ENCODE results near the gene UBE2H. TPM values are rescaled to one million over a fixed set of nuclear protein-coding genes. Genes with fewer than 3 reads are reported as not detected.
A peak's percentile ranks its signal among the peaks of the same experiment; 100 is the strongest.

The UBE2H gene
- total and polyA plus RNA-seq, 8 donors: 19.2 to 150 (median 49.0) TPM

DNA sequence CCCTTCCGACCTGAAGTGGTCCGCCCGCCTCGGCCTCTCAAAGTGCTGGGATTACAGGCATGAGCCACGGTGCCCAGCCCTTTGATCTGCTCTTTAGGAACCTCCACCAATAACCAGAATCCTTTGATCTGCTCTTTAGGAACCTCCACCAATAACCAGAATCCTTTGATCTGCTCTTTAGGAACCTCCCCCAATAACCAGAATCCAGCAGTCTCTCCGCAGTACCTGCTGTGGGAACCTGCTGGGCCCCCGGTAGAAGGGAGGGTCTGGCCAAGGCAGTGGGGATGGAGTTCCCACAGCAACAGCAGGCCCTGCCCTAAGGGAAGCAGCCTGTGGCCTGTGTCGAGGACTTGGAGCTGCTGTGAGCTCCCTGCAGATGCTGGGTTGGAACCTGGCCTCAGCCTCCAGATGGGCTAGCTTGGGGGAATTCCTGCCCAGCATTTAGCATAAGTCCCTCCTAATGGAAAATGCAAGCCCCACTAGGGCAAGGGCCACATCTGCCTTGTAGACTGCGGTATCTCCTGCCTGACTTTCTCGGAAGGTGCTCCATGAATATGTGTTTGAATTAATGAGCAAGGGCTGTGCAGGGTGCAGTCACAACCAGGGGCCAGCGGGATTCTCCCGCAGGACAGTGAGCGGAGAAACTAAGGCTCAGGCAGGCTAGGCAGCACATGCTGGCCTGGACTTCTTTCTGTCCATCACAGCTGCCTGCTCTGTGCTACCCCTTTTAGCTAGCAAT is 165.8 kb downstream of the UBE2H start:
- Histone ChIP-seq H3K9me3 (no peaks in the 10 kb centered on the region), H3K4me1 (peaks cover 31 to 41% (median 37%) of the 10 kb centered on the region in 4 donors), H3K27me3 (peaks cover 27 to 83% (median 54%) of the 10 kb centered on the region in 3 donors), H3K4me3 (no peak overlapping the region), H3K36me3 (no peaks in the 10 kb centered on the region), H3K27ac (no peak overlapping the region)
- WGBS, 5 donors: 48 to 61% (median 52%) methylated on average over 12 to 13 of the region's 13 CpGs
- TF ChIP-seq, protein P1, sequence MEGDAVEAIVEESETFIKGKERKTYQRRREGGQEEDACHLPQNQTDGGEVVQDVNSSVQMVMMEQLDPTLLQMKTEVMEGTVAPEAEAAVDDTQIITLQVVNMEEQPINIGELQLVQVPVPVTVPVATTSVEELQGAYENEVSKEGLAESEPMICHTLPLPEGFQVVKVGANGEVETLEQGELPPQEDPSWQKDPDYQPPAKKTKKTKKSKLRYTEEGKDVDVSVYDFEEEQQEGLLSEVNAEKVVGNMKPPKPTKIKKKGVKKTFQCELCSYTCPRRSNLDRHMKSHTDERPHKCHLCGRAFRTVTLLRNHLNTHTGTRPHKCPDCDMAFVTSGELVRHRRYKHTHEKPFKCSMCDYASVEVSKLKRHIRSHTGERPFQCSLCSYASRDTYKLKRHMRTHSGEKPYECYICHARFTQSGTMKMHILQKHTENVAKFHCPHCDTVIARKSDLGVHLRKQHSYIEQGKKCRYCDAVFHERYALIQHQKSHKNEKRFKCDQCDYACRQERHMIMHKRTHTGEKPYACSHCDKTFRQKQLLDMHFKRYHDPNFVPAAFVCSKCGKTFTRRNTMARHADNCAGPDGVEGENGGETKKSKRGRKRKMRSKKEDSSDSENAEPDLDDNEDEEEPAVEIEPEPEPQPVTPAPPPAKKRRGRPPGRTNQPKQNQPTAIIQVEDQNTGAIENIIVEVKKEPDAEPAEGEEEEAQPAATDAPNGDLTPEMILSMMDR (IDR thresholded peaks at IDR 0.05): no peak
- no peak for DNase-seq
- intact Hi-C loops (cut with DNase I; ENCODE audit: low total_unique reads): no loop called here

DNA sequence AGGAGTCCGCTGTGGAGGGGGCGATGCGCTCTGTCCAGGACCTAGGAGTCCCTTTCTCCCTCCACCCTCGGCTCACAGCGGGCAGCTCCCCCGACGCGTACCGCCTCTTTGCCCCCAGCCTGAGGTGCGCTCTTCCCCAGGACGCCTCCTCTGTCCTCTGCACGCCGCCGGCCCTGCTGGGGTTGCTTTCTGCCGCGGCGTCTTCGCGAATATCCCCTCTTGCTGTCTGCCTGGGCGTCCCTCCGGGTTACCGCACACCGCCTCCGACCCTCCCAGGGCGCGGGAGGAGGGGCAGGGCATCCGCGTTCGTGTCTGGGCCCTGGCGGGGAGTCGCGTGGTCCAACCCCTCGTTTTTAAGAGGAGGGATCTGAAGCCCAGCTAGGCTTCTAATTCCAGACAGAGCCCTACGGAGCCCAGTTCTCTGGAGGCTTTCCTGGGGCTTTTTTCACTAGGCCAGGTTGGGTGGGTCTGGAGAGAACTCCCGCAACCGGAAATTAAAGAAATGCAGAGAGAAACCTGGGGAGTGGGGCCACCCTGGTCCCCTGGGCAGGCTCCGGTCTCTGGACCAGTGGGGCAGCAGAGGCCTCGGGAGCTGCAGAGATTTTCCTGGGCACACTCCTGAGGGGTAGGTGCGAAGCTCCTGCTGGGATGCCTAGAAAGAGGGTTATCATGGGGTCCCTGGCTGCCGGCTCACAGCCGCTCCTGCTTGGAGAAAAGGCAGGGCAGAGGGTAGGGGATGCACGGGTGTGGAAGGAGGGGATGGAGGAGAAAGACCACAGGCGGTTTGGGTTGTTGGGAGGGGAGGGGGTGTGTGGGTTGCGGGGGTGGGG is 166.9 kb downstream of the UBE2H start:
- no peaks in the 10 kb centered on the region for H3K9me3 ChIP-seq
- no peaks in the 10 kb centered on the region for H3K36me3 ChIP-seq
- peaks cover 38 to 94% (median 65%) of the 10 kb centered on the region in 3 donors for H3K27me3 ChIP-seq
- DNase-seq: peak in 1 of 2 donors; percentile 30
- peak overlapping the region in 2 of 4 donors; percentile 3 to 27 for H3K4me3 ChIP-seq
- 3 to 9% (median 5%) methylated on average over 27 to 44 of the region's 44 CpGs for WGBS, 5 donors
- no peak for TF ChIP-seq POLR2AphosphoS5 (IDR thresholded peaks at IDR 0.05)
- no peak for TF ChIP-seq POLR2A (IDR thresholded peaks at IDR 0.05)
- TF ChIP-seq, protein P1 (IDR thresholded peaks at IDR 0.05): no peak
- TF ChIP-seq EP300 (IDR thresholded peaks at IDR 0.05): no peak
- H3K4me1 ChIP-seq: peaks cover 42 to 51% (median 48%) of the 10 kb centered on the region in 4 donors
- no peak overlapping the region for H3K27ac ChIP-seq
- intact Hi-C loops (cut with DNase I; ENCODE audit: low total_unique reads): no loop called here

DNA sequence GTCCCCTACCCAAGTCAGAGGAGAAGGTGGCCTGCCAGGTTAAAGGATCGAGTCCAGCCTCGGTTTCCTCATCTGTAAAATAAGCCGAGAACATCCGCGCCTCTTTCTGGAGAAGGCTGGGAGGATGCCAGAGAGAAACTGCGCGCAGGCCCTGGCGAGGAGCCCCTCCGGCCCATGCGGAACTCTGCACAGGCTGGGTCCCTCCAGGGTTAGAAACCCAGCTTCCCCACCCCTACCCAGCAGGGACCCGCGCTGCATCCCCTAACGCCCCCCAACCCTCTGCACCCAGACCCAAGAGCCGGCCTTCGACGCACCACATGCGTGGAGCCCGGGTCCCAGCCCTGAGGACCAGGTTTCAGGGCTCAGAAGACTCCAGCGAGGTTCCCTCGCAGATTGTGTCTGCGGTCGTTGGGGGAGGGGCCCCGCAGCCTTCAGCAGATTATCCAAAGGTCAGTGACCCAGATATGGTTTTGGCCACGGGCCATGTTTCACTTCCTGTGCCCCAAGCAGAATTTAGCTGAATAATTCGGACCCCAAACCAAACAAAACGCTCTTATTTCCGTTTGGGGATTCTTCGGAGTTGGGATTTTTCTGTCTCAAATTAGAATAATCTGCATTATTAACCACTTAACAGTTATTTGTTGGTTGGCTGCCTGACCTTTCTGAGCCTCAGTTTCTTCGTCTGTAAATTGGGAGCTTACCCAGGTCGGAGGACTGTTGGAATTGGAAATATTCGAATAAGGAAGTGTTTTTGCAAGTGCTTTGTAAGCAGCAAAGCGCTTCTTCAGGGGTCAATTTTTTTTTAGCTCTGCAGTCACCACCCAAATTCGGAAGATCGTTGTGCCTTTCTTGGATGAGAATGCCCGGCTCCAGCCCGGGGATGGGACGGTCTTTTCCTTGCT is 167.7 kb downstream of the UBE2H start:
- peak; percentile 35 to 44 for DNase-seq
- 5 to 9% (median 6%) methylated on average over 23 to 37 of the region's 37 CpGs for WGBS, 5 donors
- TF ChIP-seq EP300 (IDR thresholded peaks at IDR 0.05) (no peak), POLR2A (IDR thresholded peaks at IDR 0.05) (no peak), POLR2AphosphoS5 (IDR thresholded peaks at IDR 0.05) (no peak)
- TF ChIP-seq, protein P1 (IDR thresholded peaks at IDR 0.05): no peak
- peak overlapping the region in 2 of 4 donors; percentile 7 to 27 for H3K4me3 ChIP-seq
- H3K27ac ChIP-seq: no peak overlapping the region
- H3K9me3 ChIP-seq: no peaks in the 10 kb centered on the region
- H3K36me3 ChIP-seq: no peaks in the 10 kb centered on the region
- intact Hi-C loops (cut with DNase I; ENCODE audit: low total_unique reads): no loop called here
- H3K4me1 ChIP-seq: peaks cover 51 to 60% (median 57%) of the 10 kb centered on the region in 4 donors
- H3K27me3 ChIP-seq: peaks cover 45 to 100% (median 74%) of the 10 kb centered on the region in 3 donors

DNA sequence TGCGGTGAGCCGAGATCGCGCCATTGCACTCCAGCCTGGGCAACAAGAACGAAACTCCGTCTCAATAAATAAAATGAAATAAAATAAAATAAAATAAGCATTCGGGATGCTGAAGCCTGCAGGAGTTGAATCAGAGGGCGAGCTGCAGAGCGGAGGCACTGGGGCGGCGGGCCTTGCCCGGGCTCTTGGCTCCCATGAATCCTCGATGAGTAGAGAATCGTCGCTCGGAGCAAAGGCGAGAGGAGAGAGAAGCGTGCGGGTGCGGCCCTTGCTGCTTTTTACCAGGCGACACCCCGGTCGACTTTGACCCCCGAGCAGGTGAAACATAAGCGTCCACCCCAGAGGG is 168.3 kb downstream of the UBE2H start:
- DNase-seq: no peak
- H3K36me3 ChIP-seq: no peaks in the 10 kb centered on the region
- no peaks in the 10 kb centered on the region for H3K9me3 ChIP-seq
- peak overlapping the region in 1 of 4 donors; percentile 27 for H3K4me3 ChIP-seq
- intact Hi-C loops (cut with DNase I; ENCODE audit: low total_unique reads): no loop called here
- H3K4me1 ChIP-seq: peaks cover 57 to 66% (median 63%) of the 10 kb centered on the region in 4 donors
- WGBS, 5 donors: 14 to 22% (median 15%) methylated on average over 25 of the region's 25 CpGs
- peaks cover 51 to 100% (median 80%) of the 10 kb centered on the region in 3 donors for H3K27me3 ChIP-seq
- no peak overlapping the region for H3K27ac ChIP-seq
- TF ChIP-seq, protein P1 (IDR thresholded peaks at IDR 0.05): no peak
- TF ChIP-seq POLR2AphosphoS5 (IDR thresholded peaks at IDR 0.05): no peak
- no peak for TF ChIP-seq POLR2A (IDR thresholded peaks at IDR 0.05)

Measured in stomach (tissue), 9 donors.